ENCODE data around the gene ZBTB16. TPM values are rescaled to one million over a fixed set of nuclear protein-coding genes. Genes with fewer than 3 reads are reported as not detected.

ZBTB16 gene, protein sequence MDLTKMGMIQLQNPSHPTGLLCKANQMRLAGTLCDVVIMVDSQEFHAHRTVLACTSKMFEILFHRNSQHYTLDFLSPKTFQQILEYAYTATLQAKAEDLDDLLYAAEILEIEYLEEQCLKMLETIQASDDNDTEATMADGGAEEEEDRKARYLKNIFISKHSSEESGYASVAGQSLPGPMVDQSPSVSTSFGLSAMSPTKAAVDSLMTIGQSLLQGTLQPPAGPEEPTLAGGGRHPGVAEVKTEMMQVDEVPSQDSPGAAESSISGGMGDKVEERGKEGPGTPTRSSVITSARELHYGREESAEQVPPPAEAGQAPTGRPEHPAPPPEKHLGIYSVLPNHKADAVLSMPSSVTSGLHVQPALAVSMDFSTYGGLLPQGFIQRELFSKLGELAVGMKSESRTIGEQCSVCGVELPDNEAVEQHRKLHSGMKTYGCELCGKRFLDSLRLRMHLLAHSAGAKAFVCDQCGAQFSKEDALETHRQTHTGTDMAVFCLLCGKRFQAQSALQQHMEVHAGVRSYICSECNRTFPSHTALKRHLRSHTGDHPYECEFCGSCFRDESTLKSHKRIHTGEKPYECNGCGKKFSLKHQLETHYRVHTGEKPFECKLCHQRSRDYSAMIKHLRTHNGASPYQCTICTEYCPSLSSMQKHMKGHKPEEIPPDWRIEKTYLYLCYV
- total RNA-seq: 100 to 1,000 TPM; 104 to 224 (median 156) TPM
- total RNA-seq (2013): 54.2 TPM

- WGBS (ENCODE audit: insufficient coverage): under 1% methylated on average over 62 of the region's 71 CpGs
- Histone ChIP-seq H3K36me3 (ENCODE audit: control insufficient read depth, insufficient read depth, low read length) (peaks cover 11% of the 10 kb centered on the region), H3K9me3 (ENCODE audit: control insufficient read depth, insufficient read depth, low read length) (no peaks in the 10 kb centered on the region), H3K27ac (ENCODE audit: low read length) (peak within 1 kb of the TSS; percentile 90), H3K27me3 (ENCODE audit: control insufficient read depth, insufficient read depth, low read length) (no peaks in the 10 kb centered on the region), H3K4me3 (ENCODE audit: low read length) (peak within 1 kb of the TSS; percentile 86), H3K4me1 (ENCODE audit: control insufficient read depth, insufficient read depth, low read length) (peaks cover 43% of the 10 kb centered on the region)
- peak; percentile 64 to 79 (median 77) for ATAC-seq
- intact Hi-C loops (cut with micrococcal nuclease): loop anchor here (1.0 kb wide), 1 partner anchor 202 kb away; no protein-coding TSS in a partner anchor
- H3K4me1 Mint-ChIP-seq: peaks cover 32 to 49% of the 10 kb centered on the region in 2 donors
- no peak for TF ChIP-seq CTCF (IDR thresholded peaks at IDR 0.05)
- peak; percentile 74 to 78 for DNase-seq
- peak within 1 kb of the TSS; percentile 97 for H3K4me3 Mint-ChIP-seq
- H3K27me3 Mint-ChIP-seq (ENCODE audit: low read depth in 2 of 2): no peaks in the 10 kb centered on the region
- H3K36me3 Mint-ChIP-seq: no peaks in the 10 kb centered on the region
- H3K27ac Mint-ChIP-seq: peak within 1 kb of the TSS; percentile 98 to 100
- H3K9me3 Mint-ChIP-seq: no peaks in the 10 kb centered on the region
These were observed at the start of gene ZBTB16 for GRCh38 chr11:114059278-114059983. Gene ZBTB16 (plus strand): TSS chr11:114059711. CDS start chr11:114063301, 3,590 bp downstream.

- Histone ChIP-seq H3K9me3 (ENCODE audit: control insufficient read depth, insufficient read depth, low read length) (no peaks in the 10 kb centered on the region), H3K27me3 (ENCODE audit: control insufficient read depth, insufficient read depth, low read length) (no peaks in the 10 kb centered on the region), H3K36me3 (ENCODE audit: control insufficient read depth, insufficient read depth, low read length) (no peaks in the 10 kb centered on the region), H3K4me1 (ENCODE audit: control insufficient read depth, insufficient read depth, low read length) (no peaks in the 10 kb centered on the region), H3K27ac (ENCODE audit: low read length) (no peak overlapping the region), H3K4me3 (ENCODE audit: low read length) (no peak overlapping the region)
- Mint-ChIP-seq H3K9me3 (no peaks in the 10 kb centered on the region), H3K4me3 (no peak overlapping the region), H3K36me3 (no peaks in the 10 kb centered on the region), H3K4me1 (peaks cover 12 to 16% of the 10 kb centered on the region in 2 donors), H3K27me3 (ENCODE audit: low read depth in 2 of 2) (peaks cover 21 to 27% of the 10 kb centered on the region in 2 donors), H3K27ac (no peak overlapping the region)
- 75% methylated on average over 4 of the region's 4 CpGs for WGBS (ENCODE audit: insufficient coverage)
- ATAC-seq (no peak), DNase-seq (no peak)
- TF ChIP-seq CTCF (IDR thresholded peaks at IDR 0.05): no peak
- intact Hi-C loops (cut with micrococcal nuclease): no loop called here
These were observed 48.6 kb upstream of the ZBTB16 start for GRCh38 chr11:114010931-114011330.

DNA sequence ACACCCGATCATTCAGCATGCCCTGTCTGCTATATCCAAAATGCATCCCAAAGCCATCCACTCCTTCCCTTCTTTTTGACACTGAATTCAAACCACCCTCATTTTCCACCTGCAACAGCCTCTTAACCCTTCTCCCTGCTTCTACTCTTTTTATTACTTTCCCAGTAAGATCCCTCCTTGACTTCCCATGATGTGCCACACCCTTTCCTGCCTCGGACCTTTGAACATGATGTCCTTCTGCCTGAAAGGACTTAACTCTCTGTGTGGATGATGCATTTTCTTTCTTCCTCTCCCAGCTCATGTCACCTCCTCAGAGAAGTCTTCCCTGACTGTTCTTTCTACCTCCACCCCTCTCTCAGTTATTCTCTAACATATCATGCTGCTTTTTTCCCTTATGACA is 48.1 kb upstream of the ZBTB16 start:
- H3K4me1 Mint-ChIP-seq: peaks cover 12 to 16% of the 10 kb centered on the region in 2 donors

More for the DNA sequence above, 48.1 kb upstream of the ZBTB16 start:
- Mint-ChIP-seq H3K9me3 (no peaks in the 10 kb centered on the region), H3K27me3 (ENCODE audit: low read depth in 2 of 2) (peaks cover 21 to 27% of the 10 kb centered on the region in 2 donors), H3K27ac (no peak overlapping the region), H3K36me3 (no peaks in the 10 kb centered on the region), H3K4me3 (no peak overlapping the region)
- H3K4me3 ChIP-seq (ENCODE audit: low read length): no peak overlapping the region
- no peaks in the 10 kb centered on the region for H3K4me1 ChIP-seq (ENCODE audit: control insufficient read depth, insufficient read depth, low read length)
- H3K9me3 ChIP-seq (ENCODE audit: control insufficient read depth, insufficient read depth, low read length): no peaks in the 10 kb centered on the region
- no peaks in the 10 kb centered on the region for H3K36me3 ChIP-seq (ENCODE audit: control insufficient read depth, insufficient read depth, low read length)
- intact Hi-C loops (cut with micrococcal nuclease): no loop called here
- H3K27me3 ChIP-seq (ENCODE audit: control insufficient read depth, insufficient read depth, low read length): no peaks in the 10 kb centered on the region
- ATAC-seq (no peak), DNase-seq (no peak)
- 59% methylated on average over 2 of the region's 2 CpGs for WGBS (ENCODE audit: insufficient coverage)
- TF ChIP-seq CTCF (IDR thresholded peaks at IDR 0.05): no peak
- no peak overlapping the region for H3K27ac ChIP-seq (ENCODE audit: low read length)

Data from natural killer cell (primary cell).